ENCODE data around the gene GDPD4.

GDPD4 gene

DNA sequence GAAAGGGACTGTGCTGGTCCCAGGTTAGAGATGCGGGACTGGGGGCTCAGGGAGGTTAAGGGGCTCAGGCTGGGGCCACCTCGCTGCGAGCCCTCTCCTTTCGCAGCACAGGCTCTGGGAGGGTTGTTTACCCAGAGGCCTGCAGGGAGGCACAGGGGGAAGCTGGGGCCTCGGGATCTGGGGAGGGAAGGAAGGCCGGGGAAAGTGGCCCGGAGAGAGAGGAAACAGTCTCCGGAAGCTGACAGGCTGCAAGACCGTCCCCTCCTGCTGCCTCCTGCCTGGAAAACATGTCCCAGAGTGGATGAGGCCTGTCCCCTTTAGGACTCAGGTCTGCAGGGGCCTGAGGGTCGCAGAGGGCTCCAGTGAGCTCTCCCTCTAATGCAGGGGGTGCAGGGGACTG is 128.0 kb downstream of the GDPD4 start:
- Histone ChIP-seq H3K9me3 (ENCODE audit: control insufficient read depth, low read length) (no peaks in the 10 kb centered on the region), H3K4me1 (ENCODE audit: control insufficient read depth, insufficient read depth, low read length, poor library complexity, severe bottlenecking) (peaks cover 22% of the 10 kb centered on the region), H3K4me3 (ENCODE audit: extremely low read depth, insufficient read depth, low read length, poor library complexity, severe bottlenecking) (no peak overlapping the region), H3K27ac (ENCODE audit: low read depth, low read length, severe bottlenecking) (peak overlapping the region; percentile 36), H3K36me3 (ENCODE audit: control insufficient read depth, insufficient read depth, low read length) (no peaks in the 10 kb centered on the region)
- WGBS, 2 experiments (ENCODE audit: insufficient coverage in 2 of 2), result 61 to 64% methylated on average over 9 to 10 of the region's 10 CpGs

DNA sequence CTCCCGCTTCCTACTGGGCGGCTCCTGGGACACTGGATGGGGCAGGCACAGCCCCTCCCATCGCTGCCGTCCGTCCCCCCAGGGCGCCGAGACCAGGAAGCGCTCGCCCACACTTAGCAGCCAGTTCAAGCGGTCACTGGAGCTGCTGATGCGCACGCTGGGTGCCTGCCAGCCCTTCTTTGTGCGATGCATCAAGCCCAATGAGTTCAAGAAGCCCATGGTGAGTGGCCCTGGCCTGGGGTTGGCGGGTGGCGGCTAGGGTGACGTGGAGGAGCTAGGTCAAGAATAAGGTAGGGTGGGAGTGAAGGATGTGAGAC is 128.9 kb downstream of the GDPD4 start:
- no peak overlapping the region for H3K27ac ChIP-seq (ENCODE audit: low read depth, low read length, severe bottlenecking)
- no peaks in the 10 kb centered on the region for H3K9me3 ChIP-seq (ENCODE audit: control insufficient read depth, low read length)
- peaks cover 22% of the 10 kb centered on the region for H3K4me1 ChIP-seq (ENCODE audit: control insufficient read depth, insufficient read depth, low read length, poor library complexity, severe bottlenecking)
- H3K4me3 ChIP-seq (ENCODE audit: extremely low read depth, insufficient read depth, low read length, poor library complexity, severe bottlenecking), result no peak overlapping the region
- H3K36me3 ChIP-seq (ENCODE audit: control insufficient read depth, insufficient read depth, low read length), result no peaks in the 10 kb centered on the region
- 78 to 84% methylated on average over 14 to 16 of the region's 16 CpGs for WGBS, 2 experiments (ENCODE audit: insufficient coverage in 2 of 2)

DNA sequence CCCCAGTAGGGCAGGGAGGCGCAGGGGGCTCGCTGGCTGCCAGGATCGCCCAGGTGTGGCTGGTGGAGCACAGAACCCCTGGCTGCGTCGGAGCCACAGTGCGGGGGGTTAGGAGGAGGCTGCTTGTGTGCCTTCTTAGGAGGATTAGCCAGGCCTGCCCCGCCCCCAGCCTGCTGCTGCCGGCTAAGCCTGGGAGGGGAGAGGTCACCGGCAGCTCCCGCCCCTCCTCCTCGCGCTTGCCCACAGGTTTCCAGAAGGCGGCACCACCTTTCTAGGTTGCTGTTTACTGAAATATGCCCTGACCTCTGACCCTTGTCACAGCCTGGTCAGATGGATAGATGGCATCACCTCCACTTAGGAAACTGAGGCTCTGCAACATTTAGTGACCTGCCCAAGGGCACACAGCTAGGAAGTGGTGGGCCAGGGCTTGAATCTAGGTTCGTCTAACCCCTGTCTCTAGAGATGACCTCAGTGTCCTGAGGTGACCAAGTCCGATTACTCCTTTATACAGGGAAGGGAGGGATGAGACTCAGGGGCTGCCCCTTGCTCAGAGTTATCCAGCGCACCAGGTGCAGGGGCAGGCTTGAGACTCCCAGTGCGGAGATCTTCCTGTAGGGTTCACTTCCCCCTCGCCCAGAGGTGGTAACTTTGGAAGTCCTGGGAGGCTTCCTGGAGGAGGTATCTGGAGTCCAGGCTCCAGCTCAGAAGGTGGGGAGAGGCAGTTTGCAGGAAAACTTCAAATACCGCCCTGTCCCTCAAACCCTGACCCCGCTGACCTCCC is 129.4 kb downstream of the GDPD4 start:
- H3K4me3 ChIP-seq (ENCODE audit: extremely low read depth, insufficient read depth, low read length, poor library complexity, severe bottlenecking), result no peak overlapping the region
- no peaks in the 10 kb centered on the region for H3K9me3 ChIP-seq (ENCODE audit: control insufficient read depth, low read length)
- H3K4me1 ChIP-seq (ENCODE audit: control insufficient read depth, insufficient read depth, low read length, poor library complexity, severe bottlenecking), result peaks cover 22% of the 10 kb centered on the region
- 34 to 35% methylated on average over 15 to 18 of the region's 20 CpGs for WGBS, 2 experiments (ENCODE audit: insufficient coverage in 2 of 2)
- H3K36me3 ChIP-seq (ENCODE audit: control insufficient read depth, insufficient read depth, low read length), result no peaks in the 10 kb centered on the region
- no peak overlapping the region for H3K27ac ChIP-seq (ENCODE audit: low read depth, low read length, severe bottlenecking)

DNA sequence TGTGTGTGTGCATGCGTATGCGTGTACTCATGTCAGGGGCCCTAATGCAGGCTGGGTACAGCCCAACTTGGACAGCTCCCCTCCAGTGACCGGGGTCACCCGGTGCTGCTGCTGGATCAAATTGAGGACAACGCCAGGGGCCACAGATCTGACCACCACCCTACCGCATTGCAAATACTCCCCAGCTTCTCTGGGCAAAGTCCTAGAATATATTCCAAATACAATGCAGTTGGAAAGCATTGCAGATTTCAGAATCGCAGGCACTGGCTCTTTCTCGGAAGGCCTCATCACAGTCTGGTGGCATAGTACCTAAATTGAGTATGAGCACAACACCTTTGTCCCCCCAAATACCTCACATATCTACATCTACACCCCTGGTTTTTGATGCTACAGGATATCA is 130.2 kb downstream of the GDPD4 start:
- Histone ChIP-seq H3K4me3 (ENCODE audit: extremely low read depth, insufficient read depth, low read length, poor library complexity, severe bottlenecking) (no peak overlapping the region), H3K36me3 (ENCODE audit: control insufficient read depth, insufficient read depth, low read length) (no peaks in the 10 kb centered on the region), H3K9me3 (ENCODE audit: control insufficient read depth, low read length) (no peaks in the 10 kb centered on the region), H3K27ac (ENCODE audit: low read depth, low read length, severe bottlenecking) (no peak overlapping the region), H3K4me1 (ENCODE audit: control insufficient read depth, insufficient read depth, low read length, poor library complexity, severe bottlenecking) (peaks cover 21% of the 10 kb centered on the region)
- 96 to 100% methylated on average over 4 to 8 of the region's 8 CpGs for WGBS, 2 experiments (ENCODE audit: insufficient coverage in 2 of 2)

DNA sequence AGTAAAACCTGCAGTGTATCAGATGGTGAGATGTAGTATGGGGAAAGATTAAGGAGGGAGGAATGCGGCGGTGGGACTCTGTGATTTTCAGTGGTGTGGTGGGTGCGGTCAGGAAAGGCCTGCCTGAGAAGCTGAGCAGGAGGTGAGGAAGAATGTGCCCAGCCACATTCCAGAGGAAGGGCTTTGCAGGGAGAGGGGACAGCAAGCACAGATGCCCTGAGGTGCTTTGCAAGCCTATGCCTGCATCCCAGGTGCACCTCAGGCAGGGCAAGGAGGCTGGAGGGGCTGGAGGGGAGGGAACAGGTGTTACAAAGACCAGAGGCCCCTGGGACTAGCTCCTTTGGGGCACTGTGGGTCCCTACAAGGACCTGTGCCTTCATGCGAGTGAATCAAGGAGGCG is 131.4 kb downstream of the GDPD4 start:
- WGBS, 2 experiments (ENCODE audit: insufficient coverage in 2 of 2), result 87 to 92% methylated on average over 3 to 4 of the region's 5 CpGs

DNA sequence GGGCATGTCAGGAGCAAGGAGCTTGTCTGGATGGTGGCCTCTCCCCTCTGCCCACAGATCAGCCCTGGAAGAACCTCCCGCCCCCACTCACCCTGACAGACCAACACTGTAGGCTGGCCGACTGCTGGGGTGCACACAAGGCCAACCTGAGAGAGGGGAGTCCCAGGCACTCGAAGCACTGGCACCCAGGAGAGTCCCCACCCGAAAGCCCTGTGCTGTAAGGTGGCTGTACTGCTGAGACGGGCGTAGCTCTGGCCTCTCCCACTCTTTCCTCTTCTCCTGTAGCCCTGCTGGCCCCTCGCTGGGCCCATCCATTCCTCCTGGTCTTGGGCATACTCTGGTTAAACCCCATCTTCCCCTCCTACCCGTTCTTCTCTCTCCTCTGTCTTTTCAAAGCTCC is 133.7 kb downstream of the GDPD4 start:
- no peak overlapping the region for H3K4me3 ChIP-seq (ENCODE audit: extremely low read depth, insufficient read depth, low read length, poor library complexity, severe bottlenecking)
- WGBS, 2 experiments (ENCODE audit: insufficient coverage in 2 of 2), result 90 to 94% methylated on average over 5 to 7 of the region's 8 CpGs
- no peaks in the 10 kb centered on the region for H3K36me3 ChIP-seq (ENCODE audit: control insufficient read depth, insufficient read depth, low read length)
- peaks cover 11% of the 10 kb centered on the region for H3K4me1 ChIP-seq (ENCODE audit: control insufficient read depth, insufficient read depth, low read length, poor library complexity, severe bottlenecking)
- H3K9me3 ChIP-seq (ENCODE audit: control insufficient read depth, low read length), result no peaks in the 10 kb centered on the region
- no peak overlapping the region for H3K27ac ChIP-seq (ENCODE audit: low read depth, low read length, severe bottlenecking)

More for the DNA sequence above, 131.4 kb downstream of the GDPD4 start:
- H3K4me3 ChIP-seq (ENCODE audit: extremely low read depth, insufficient read depth, low read length, poor library complexity, severe bottlenecking), result no peak overlapping the region
- H3K36me3 ChIP-seq (ENCODE audit: control insufficient read depth, insufficient read depth, low read length), result no peaks in the 10 kb centered on the region
- peaks cover 11% of the 10 kb centered on the region for H3K4me1 ChIP-seq (ENCODE audit: control insufficient read depth, insufficient read depth, low read length, poor library complexity, severe bottlenecking)
- H3K27ac ChIP-seq (ENCODE audit: low read depth, low read length, severe bottlenecking), result no peak overlapping the region
- H3K9me3 ChIP-seq (ENCODE audit: control insufficient read depth, low read length), result no peaks in the 10 kb centered on the region

DNA sequence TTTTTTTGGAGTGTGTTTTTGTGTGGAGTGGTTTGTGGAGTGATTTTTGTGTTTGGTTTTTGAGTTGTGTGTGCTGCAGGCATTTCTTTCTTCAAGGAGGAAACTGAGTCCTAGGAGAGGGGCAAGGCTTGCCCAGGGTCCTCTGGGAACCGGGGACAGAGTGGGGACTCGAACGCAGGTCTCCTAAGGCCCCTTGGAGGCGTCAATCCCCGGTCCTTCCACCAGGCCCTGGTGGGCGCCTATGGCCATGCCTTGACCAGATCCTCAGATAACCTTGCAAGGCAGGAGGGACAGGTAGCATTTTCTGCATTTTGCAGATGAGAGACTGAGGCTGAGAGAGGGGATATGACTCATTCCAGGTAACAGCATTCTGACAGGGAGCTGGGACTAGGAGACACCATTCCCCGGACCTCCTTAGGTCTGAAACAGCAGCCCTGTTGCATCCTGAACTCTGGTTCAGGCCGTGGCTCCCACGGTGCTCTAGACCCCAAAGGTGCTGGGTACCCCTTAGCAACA is 134.3 kb downstream of the GDPD4 start:
- H3K9me3 ChIP-seq (ENCODE audit: control insufficient read depth, low read length), result no peaks in the 10 kb centered on the region
- H3K36me3 ChIP-seq (ENCODE audit: control insufficient read depth, insufficient read depth, low read length), result no peaks in the 10 kb centered on the region
- peaks cover 10% of the 10 kb centered on the region for H3K4me1 ChIP-seq (ENCODE audit: control insufficient read depth, insufficient read depth, low read length, poor library complexity, severe bottlenecking)
- 89 to 91% methylated on average over 8 to 9 of the region's 9 CpGs for WGBS, 2 experiments (ENCODE audit: insufficient coverage in 2 of 2)
- H3K4me3 ChIP-seq (ENCODE audit: extremely low read depth, insufficient read depth, low read length, poor library complexity, severe bottlenecking), result no peak overlapping the region
- no peak overlapping the region for H3K27ac ChIP-seq (ENCODE audit: low read depth, low read length, severe bottlenecking)

All from mesodermal cell (in vitro differentiated cells).